Erythroblast (primary cell): ENCODE measurements around the gene TOP3B.

Source experiments
- GATA1 ChIP-seq: IDR thresholded peaks from 2 replicates; pipeline ENCODE4 v1.6.1; 2011; ENCODE audit warnings: low read depth, mild to moderate bottlenecking, control low read depth, low read length, moderate library complexity
- POLR2A ChIP-seq: IDR thresholded peaks from 2 replicates; pipeline ENCODE4 v1.6.1; 2011; ENCODE audit warnings: mild to moderate bottlenecking, low read length

DNA sequence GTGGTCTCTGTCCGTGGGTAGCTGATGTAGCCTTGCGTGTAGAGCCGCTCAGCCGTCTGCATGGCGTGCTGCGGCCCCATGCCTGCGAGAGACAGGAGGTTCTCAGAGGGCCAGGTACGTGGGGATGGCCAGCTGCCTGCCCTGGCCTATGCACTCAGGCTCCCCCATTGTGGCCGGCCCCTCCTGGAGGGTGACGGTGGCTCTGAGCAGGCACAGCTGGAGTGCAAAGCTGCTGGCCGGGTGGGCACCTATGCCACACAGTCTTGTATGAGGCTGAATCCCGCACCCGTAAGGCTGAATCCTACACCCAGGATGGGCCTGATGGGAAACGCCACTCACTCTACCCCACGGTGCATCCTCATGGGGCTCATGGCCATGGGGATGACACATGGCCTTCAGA lies 18.4 kb downstream of the TOP3B start:
- TF ChIP-seq POLR2A (no peak), GATA1 (no peak)
